Aorta (tissue), 5 donors: Measurements from ENCODE around the gene PNPLA2. TPM values are rescaled to one million over a fixed set of nuclear protein-coding genes. Genes with fewer than 3 reads are reported as not detected.

Experiments
- ATAC-seq: fragments of 200-7000 bp; cut with Tn5 transposase; one replicate; pipeline ENCODE4 v1.9.1; 2022; ENCODE audit warnings: moderate library complexity; ENCODE audit not compliant: low FRiP score
- DNase-seq, 2 donors: peaks; one replicate each; pipeline ENCODE4 v3.0.0-alpha.2; 2020
- H3K27ac ChIP-seq, 2 donors: one replicate each; pipeline ENCODE4 v1.5.1; 2013; ENCODE audit warnings: low read length in 2 of 2, mild to moderate bottlenecking in 2 of 2, moderate library complexity in 2 of 2, control low read depth in 1 of 2, inconsistent platforms in 1 of 2, low read depth in 1 of 2
- H3K27me3 ChIP-seq, 2 donors: one replicate each; pipeline ENCODE4 v1.6.1; 2013; ENCODE audit warnings: control low read depth in 1 of 2, low read length in 1 of 2, mild to moderate bottlenecking in 1 of 2, moderate library complexity in 1 of 2; ENCODE audit not compliant: insufficient read depth in 2 of 2, control insufficient read depth in 1 of 2
- H3K36me3 ChIP-seq, 2 donors: one replicate each; pipeline ENCODE4 v1.6.1; 2013; ENCODE audit warnings: control low read depth in 1 of 2, low read length in 1 of 2, mild to moderate bottlenecking in 1 of 2; ENCODE audit not compliant: insufficient read depth in 2 of 2, control insufficient read depth in 1 of 2
- H3K4me1 ChIP-seq, 2 donors: one replicate each; pipeline ENCODE4 v1.6.1; 2013; ENCODE audit warnings: low read length in 2 of 2, control low read depth in 1 of 2, mild to moderate bottlenecking in 1 of 2, moderate library complexity in 1 of 2; ENCODE audit not compliant: insufficient read depth in 2 of 2, control insufficient read depth in 1 of 2
- H3K4me3 ChIP-seq, 2 donors: one replicate each; pipeline ENCODE4 v1.5.1; 2013; ENCODE audit warnings: low read length in 2 of 2, control low read depth in 1 of 2, mild to moderate bottlenecking in 1 of 2
- H3K9me3 ChIP-seq: one replicate; pipeline ENCODE4 v1.6.1; 2013; ENCODE audit warnings: mild to moderate bottlenecking, low read length; ENCODE audit not compliant: control insufficient read depth
- WGBS, 2 donors: extraction: QIAGEN DNeasy Blood & Tissue Kit; methylation state at CpG; one replicate each; pipeline ENCODE4 v1.1.7; 2013; 5-methylcytosine and 5-hydroxymethylcytosine counted together
- intact Hi-C, 2 donors: fragments of 100-400 bp; cut with DNase I; formaldehyde crosslinking; loops; one replicate each; pipeline versions ENCODE4 v1.14.2 to v1.15.0; 2022
- polyA plus RNA-seq, 2 donors: library from polyadenylated mRNA; stranded (reverse); fragments of 200-250 nt; gene quantifications; one replicate each; pipeline ENCODE4 v1.2.3, GENCODE V29; 2013
- total RNA-seq, 2 donors: library from RNA; stranded (reverse); fragmentation: NEBNext Ultra II Directional; extraction: Animal tissue kit (Norgen Biotek cat#: 25700); gene quantifications; one replicate each; pipeline ENCODE4 v1.2.1, GENCODE V29; 2021
- donor health status: healthy with polysubstance abuse.
- donor health status: Bipolar disorder and iron deficiency.
- donor health status: DM: no; HTN: no; CAD: no.
- donor health status: DM: no; HTN: no; CAD: no.
- donor health status: DM: yes; HTN: yes; CAD: no.

The PNPLA2 gene
- total and polyA plus RNA-seq, 4 donors: 33.7 to 240 (median 118) TPM

DNA sequence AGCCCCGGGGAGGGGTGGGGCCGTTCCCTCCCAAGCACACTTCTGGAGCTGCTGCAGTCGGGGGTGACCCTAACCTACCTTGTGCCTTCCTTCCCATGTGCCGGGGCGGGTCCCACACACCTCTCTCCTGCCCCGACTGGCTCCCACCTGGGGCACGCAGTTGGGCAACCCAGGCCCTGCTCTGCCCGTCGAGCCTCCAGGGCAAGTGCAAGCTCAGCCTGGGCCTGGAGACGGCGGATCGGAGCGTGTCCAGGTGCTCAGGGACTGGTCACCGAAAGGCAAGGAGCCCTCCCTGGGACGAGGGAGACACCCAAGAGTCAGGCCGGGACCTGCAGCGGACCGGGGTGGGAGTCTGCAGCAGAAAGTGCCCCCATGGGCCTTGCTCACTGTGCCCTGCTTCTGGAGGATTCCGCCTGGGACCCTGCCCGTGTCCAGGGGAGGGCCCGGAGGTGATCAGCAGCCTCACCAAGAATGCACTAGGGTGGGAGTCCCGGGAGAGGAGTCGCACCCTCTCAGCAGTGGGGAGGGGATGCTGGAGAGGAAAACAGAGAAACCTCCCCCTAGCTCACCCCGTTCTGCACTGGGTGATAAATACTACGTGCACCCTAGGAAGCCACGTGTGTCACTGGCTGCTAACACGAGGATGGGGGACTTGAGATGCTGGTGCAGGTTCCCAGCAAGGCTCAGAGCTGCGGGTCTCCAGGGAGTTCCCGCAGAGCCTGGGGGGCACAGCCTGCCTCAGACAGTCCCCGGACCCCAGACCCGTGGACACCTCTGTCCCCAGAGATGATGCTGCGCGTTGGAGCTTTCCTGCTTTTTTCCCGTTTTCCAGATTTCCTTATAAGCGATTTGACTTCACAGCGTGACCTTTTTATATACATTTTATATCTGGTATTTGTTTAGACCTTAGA lies 36.2 kb upstream of the PNPLA2 start:
- Histone ChIP-seq H3K36me3 (no peaks in the 10 kb centered on the region), H3K4me1 (no peaks in the 10 kb centered on the region), H3K4me3 (no peak overlapping the region), H3K9me3 (no peaks in the 10 kb centered on the region), H3K27me3 (no peaks in the 10 kb centered on the region), H3K27ac (no peak overlapping the region)
- no peak for ATAC-seq
- DNase-seq: no peak
- intact Hi-C loops: no loop called here
- WGBS, 2 donors: 72 to 73% methylated on average over 36 of the region's 36 CpGs

DNA sequence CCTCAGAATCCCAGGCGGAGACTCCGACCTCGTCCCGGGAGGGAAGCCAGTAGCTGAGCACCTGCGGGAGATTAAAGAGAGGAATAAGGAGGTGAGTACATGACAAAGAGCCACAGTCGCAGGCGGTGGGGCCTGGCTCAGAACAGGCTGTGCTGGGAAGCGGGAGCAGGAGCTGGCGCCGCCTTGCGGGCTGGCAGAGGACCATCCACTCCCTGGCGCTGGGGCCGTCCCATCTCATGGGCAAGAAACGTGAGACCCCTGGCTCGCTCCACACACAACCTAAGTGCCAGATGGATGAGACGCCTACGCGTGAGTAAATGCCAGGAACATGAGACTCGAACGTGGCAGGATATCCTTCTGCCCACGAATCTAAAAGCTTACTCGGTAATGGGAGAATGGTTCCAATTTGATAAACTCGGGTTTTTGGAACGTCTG lies 35.1 kb upstream of the PNPLA2 start:
- H3K36me3 ChIP-seq: no peaks in the 10 kb centered on the region
- H3K4me1 ChIP-seq: no peaks in the 10 kb centered on the region
- ATAC-seq: peak; percentile 71
- intact Hi-C loops: no loop called here
- no peak overlapping the region for H3K4me3 ChIP-seq
- WGBS, 2 donors: 9% methylated on average over 24 of the region's 24 CpGs
- peak; percentile 83 to 93 for DNase-seq
- no peak overlapping the region for H3K27ac ChIP-seq
- no peaks in the 10 kb centered on the region for H3K27me3 ChIP-seq
- H3K9me3 ChIP-seq: no peaks in the 10 kb centered on the region

- WGBS, 2 donors: 81 to 83% methylated on average over 23 to 24 of the region's 24 CpGs
- Histone ChIP-seq H3K9me3 (no peaks in the 10 kb centered on the region), H3K27me3 (no peaks in the 10 kb centered on the region), H3K36me3 (no peaks in the 10 kb centered on the region), H3K27ac (no peak overlapping the region), H3K4me3 (no peak overlapping the region), H3K4me1 (no peaks in the 10 kb centered on the region)
- intact Hi-C loops: no loop called here
- DNase-seq (no peak), ATAC-seq (no peak)
These were observed 32.3 kb upstream of the PNPLA2 start for GRCh38 chr11:786235-787083.

- Histone ChIP-seq H3K36me3 (no peaks in the 10 kb centered on the region), H3K4me3 (no peak overlapping the region), H3K4me1 (no peaks in the 10 kb centered on the region), H3K27me3 (no peaks in the 10 kb centered on the region), H3K27ac (no peak overlapping the region), H3K9me3 (no peaks in the 10 kb centered on the region)
- ATAC-seq (no peak), DNase-seq (no peak)
- WGBS, 2 donors: 88 to 90% methylated on average over 23 to 24 of the region's 24 CpGs
- intact Hi-C loops: no loop called here
These were observed 31.5 kb upstream of the PNPLA2 start for GRCh38 chr11:787084-787675.

- intact Hi-C loops: no loop called here
- no peak for ATAC-seq
- no peaks in the 10 kb centered on the region for H3K27me3 ChIP-seq
- no peak overlapping the region for H3K4me3 ChIP-seq
- no peak for DNase-seq
- no peaks in the 10 kb centered on the region for H3K36me3 ChIP-seq
- H3K27ac ChIP-seq: no peak overlapping the region
- WGBS, 2 donors: 68 to 76% methylated on average over 27 to 28 of the region's 28 CpGs
- no peaks in the 10 kb centered on the region for H3K9me3 ChIP-seq
- no peaks in the 10 kb centered on the region for H3K4me1 ChIP-seq
These were observed 30.6 kb upstream of the PNPLA2 start for GRCh38 chr11:788009-788640.

- no peaks in the 10 kb centered on the region for H3K36me3 ChIP-seq
- intact Hi-C loops: no loop called here
- H3K27ac ChIP-seq: no peak overlapping the region
These were observed 29.5 kb upstream of the PNPLA2 start for GRCh38 chr11:788953-789940.

GRCh38 chr11:789943-790342 lies 28.8 kb upstream of the PNPLA2 start, which contains the start of gene CEND1:
CEND1 (minus strand) TSS chr11:790090; CDS start chr11:788576, 1,514 bp downstream.
- intact Hi-C loops: no loop called here
- Histone ChIP-seq H3K27ac (no peak within 1 kb of the TSS), H3K9me3 (no peaks in the 10 kb centered on the region), H3K27me3 (no peaks in the 10 kb centered on the region), H3K36me3 (no peaks in the 10 kb centered on the region), H3K4me3 (no peak within 1 kb of the TSS), H3K4me1 (no peaks in the 10 kb centered on the region)
- 3 to 5% methylated on average over 28 to 44 of the region's 44 CpGs for WGBS, 2 donors
- ATAC-seq (no peak), DNase-seq (no peak)

More at GRCh38 chr11:788953-789940, 29.5 kb upstream of the PNPLA2 start:
- WGBS, 2 donors: 28 to 29% methylated on average over 30 to 31 of the region's 31 CpGs
- ATAC-seq (no peak), DNase-seq (no peak)
- H3K4me1 ChIP-seq: no peaks in the 10 kb centered on the region
- H3K27me3 ChIP-seq: no peaks in the 10 kb centered on the region
- H3K9me3 ChIP-seq: no peaks in the 10 kb centered on the region
- no peak overlapping the region for H3K4me3 ChIP-seq
